ENCODE data around the gene GBA2.

GBA2 gene

GRCh38 chr9:35791297-35791921 lies 42.4 kb upstream of the GBA2 start, which contains the start of gene NPR2:
Gene NPR2, plus strand, starts transcription at chr9:35791591. Its CDS starts 818 bp downstream, at chr9:35792409.
- DNase-seq (ENCODE audit: insufficient read length, low spot score) (no peak), FAIRE-seq (no peak)
- no peak for TF ChIP-seq CTCF (IDR thresholded peaks at IDR 0.05; ENCODE audit: insufficient read depth, missing control alignments)

- DNase-seq (ENCODE audit: insufficient read length, low spot score) (peak; percentile 79), FAIRE-seq (peak; percentile 85)
- peak; percentile 92 for TF ChIP-seq CTCF (IDR thresholded peaks at IDR 0.05; ENCODE audit: insufficient read depth, missing control alignments)
Measured at GRCh38 chr9:35790385-35791296, 41.6 kb upstream of the GBA2 start.

DNA sequence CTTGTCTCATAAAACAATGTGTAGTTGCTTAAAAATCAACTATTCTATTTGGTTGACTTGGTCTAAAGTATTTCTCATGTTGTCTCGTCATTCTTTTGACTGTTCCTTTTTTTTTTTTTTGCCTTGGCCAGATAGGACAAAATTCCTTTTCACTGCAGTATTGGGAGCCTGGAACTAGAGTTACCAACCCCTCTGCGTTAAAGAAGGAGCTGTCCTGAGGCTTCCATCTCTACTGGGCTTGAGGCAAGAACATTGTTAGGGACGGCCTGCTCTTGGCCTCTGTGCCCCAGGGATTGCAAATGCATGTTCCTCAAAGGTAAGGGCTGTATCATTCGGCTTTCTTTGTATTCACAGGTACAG lies 41.0 kb upstream of the GBA2 start:
- DNase-seq (ENCODE audit: insufficient read length, low spot score) = no peak
- no peak for FAIRE-seq
- TF ChIP-seq CTCF (IDR thresholded peaks at IDR 0.05; ENCODE audit: insufficient read depth, missing control alignments) = no peak

GRCh38 chr9:35789541-35789940 lies 40.5 kb upstream of the GBA2 start:
- TF ChIP-seq CTCF (IDR thresholded peaks at IDR 0.05; ENCODE audit: insufficient read depth, missing control alignments) = no peak
- FAIRE-seq = no peak

DNA sequence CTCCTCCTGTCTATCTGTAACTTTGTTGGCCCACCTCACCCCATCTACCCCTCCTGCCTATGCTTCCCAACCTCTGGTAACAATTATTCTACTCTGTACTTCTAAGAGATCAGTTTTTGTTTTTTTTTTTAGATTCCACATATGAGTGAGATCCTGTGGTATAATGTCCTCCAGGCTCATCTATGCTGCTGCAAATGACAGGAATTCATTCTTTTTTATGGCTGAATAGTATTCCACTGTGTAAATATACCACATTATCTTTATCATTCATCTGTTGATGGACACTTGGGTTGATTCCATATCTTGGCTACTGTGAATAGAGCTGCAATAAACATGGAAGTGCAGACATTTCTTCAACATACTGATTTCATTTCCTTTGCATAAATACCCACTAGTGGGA lies 34.4 kb upstream of the GBA2 start:
- DNase-seq (ENCODE audit: insufficient read length, low spot score) (no peak), FAIRE-seq (no peak)
- no peak for TF ChIP-seq CTCF (IDR thresholded peaks at IDR 0.05; ENCODE audit: insufficient read depth, missing control alignments)

More at GRCh38 chr9:35789541-35789940, 40.5 kb upstream of the GBA2 start:
- DNase-seq (ENCODE audit: insufficient read length, low spot score) = no peak

GRCh38 chr9:35781066-35781465 lies 32.0 kb upstream of the GBA2 start:
- DNase-seq (ENCODE audit: insufficient read length, low spot score) = no peak
- no peak for TF ChIP-seq CTCF (IDR thresholded peaks at IDR 0.05; ENCODE audit: insufficient read depth, missing control alignments)

DNA sequence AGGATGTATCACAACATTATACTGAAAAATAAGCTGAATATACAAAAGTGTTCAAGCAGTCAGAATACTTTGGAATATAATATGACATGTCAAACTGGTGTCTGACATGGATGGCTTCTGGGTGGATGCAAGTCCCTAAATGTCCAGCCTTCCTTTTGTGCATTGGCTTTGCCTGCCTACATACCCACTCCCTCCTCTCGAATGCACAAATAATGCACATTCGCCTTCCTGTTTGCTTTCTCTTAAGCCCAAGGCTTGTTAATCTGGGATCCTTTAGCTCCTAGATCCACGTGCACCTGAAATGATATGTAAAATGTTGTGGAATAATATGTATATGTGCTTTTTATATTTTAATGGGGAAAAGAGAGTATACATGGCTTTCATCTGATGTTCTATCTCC lies 29.5 kb upstream of the GBA2 start:
- FAIRE-seq = no peak
- no peak for TF ChIP-seq CTCF (IDR thresholded peaks at IDR 0.05; ENCODE audit: insufficient read depth, missing control alignments)
- DNase-seq (ENCODE audit: insufficient read length, low spot score) = no peak

More at GRCh38 chr9:35781066-35781465, 32.0 kb upstream of the GBA2 start:
- no peak for FAIRE-seq

Measured in D721Med (cell line).